HUES64 (cell line): ENCODE measurements around the gene HEBP2.

ENCODE experiments used
- H3K27ac ChIP-seq: 2 replicates; pipeline ENCODE4 v1.7.0; 2013; ENCODE audit warnings: low read depth, low read length, inconsistent platforms
- H3K27me3 ChIP-seq: 2 replicates; pipeline ENCODE4 v1.6.1; 2013; ENCODE audit warnings: mild to moderate bottlenecking, low read length; ENCODE audit not compliant: insufficient read depth
- H3K36me3 ChIP-seq: 2 replicates; pipeline ENCODE4 v1.6.1; 2013; ENCODE audit warnings: mild to moderate bottlenecking, low read length; ENCODE audit not compliant: insufficient read depth
- H3K4me1 ChIP-seq: 2 replicates; pipeline ENCODE4 v1.6.1; 2013; ENCODE audit warnings: mild to moderate bottlenecking, low read length, moderate library complexity; ENCODE audit not compliant: insufficient read depth
- H3K4me3 ChIP-seq: 2 replicates; pipeline ENCODE4 v1.5.1; 2013; ENCODE audit warnings: mild to moderate bottlenecking, low read length, moderate library complexity
- H3K9ac ChIP-seq: 2 replicates; pipeline ENCODE4 v1.6.1; 2013; ENCODE audit warnings: mild to moderate bottlenecking, low read depth, low read length
- H3K9me3 ChIP-seq: 2 replicates; pipeline ENCODE4 v1.6.1; 2013; ENCODE audit warnings: low read depth, low read length; ENCODE audit not compliant: insufficient read depth
- WGBS: fragments of 150-250, 120-280 bp; methylation state at CpG from one replicate; pipeline ENCODE4 v1.1.7; 2013; ENCODE audit warnings: missing lambda C conversion rate; 5-methylcytosine and 5-hydroxymethylcytosine counted together

The HEBP2 gene

GRCh38 chr6:138428944-138429598 is 25.0 kb downstream of the HEBP2 start:
- H3K9me3 ChIP-seq = no peaks in the 10 kb centered on the region
- peaks cover 9% of the 10 kb centered on the region for H3K36me3 ChIP-seq
- H3K4me1 ChIP-seq = no peaks in the 10 kb centered on the region; the same call in 1 of the 2 replicates
- no peak overlapping the region for H3K4me3 ChIP-seq
- WGBS = 75% methylated on average over 6 of the region's 8 CpGs
- H3K27ac ChIP-seq = no peak overlapping the region
- H3K9ac ChIP-seq = no peak overlapping the region
- H3K27me3 ChIP-seq = no peaks in the 10 kb centered on the region

GRCh38 chr6:138429761-138430160 is 25.7 kb downstream of the HEBP2 start:
- Histone ChIP-seq H3K4me3 (no peak overlapping the region), H3K9ac (no peak overlapping the region), H3K9me3 (no peaks in the 10 kb centered on the region), H3K27ac (no peak overlapping the region), H3K36me3 (peaks cover 4% of the 10 kb centered on the region), H3K27me3 (no peaks in the 10 kb centered on the region), H3K4me1 (no peaks in the 10 kb centered on the region; the same call in 1 of the 2 replicates)
- WGBS = 91% methylated on average over 12 of the region's 12 CpGs

- WGBS = 94% methylated on average over 29 of the region's 29 CpGs
Observed at GRCh38 chr6:138430361-138431145, 26.5 kb downstream of the HEBP2 start.

GRCh38 chr6:138431256-138432062 is 27.4 kb downstream of the HEBP2 start:
- Histone ChIP-seq H3K27ac (no peak overlapping the region), H3K27me3 (no peaks in the 10 kb centered on the region), H3K36me3 (peaks cover 3% of the 10 kb centered on the region), H3K4me3 (no peak overlapping the region), H3K4me1 (no peaks in the 10 kb centered on the region; the same call in 1 of the 2 replicates), H3K9me3 (no peaks in the 10 kb centered on the region), H3K9ac (no peak overlapping the region)
- 92% methylated on average over 19 of the region's 19 CpGs for WGBS

More at GRCh38 chr6:138430361-138431145, 26.5 kb downstream of the HEBP2 start:
- Histone ChIP-seq H3K4me1 (no peaks in the 10 kb centered on the region; the same call in 1 of the 2 replicates), H3K4me3 (no peak overlapping the region), H3K9ac (no peak overlapping the region), H3K27ac (no peak overlapping the region), H3K27me3 (no peaks in the 10 kb centered on the region), H3K9me3 (no peaks in the 10 kb centered on the region), H3K36me3 (peaks cover 4% of the 10 kb centered on the region)

- Histone ChIP-seq H3K9me3 (no peaks in the 10 kb centered on the region), H3K9ac (no peak overlapping the region), H3K27me3 (no peaks in the 10 kb centered on the region), H3K36me3 (peaks cover 4% of the 10 kb centered on the region), H3K27ac (no peak overlapping the region), H3K4me3 (no peak overlapping the region), H3K4me1 (no peaks in the 10 kb centered on the region; the same call in 1 of the 2 replicates)
- 93% methylated on average over 11 of the region's 11 CpGs for WGBS
Observed at GRCh38 chr6:138432063-138432356, 28.0 kb downstream of the HEBP2 start.

GRCh38 chr6:138434096-138434495 is 30.1 kb downstream of the HEBP2 start:
- no peaks in the 10 kb centered on the region for H3K9me3 ChIP-seq
- H3K36me3 ChIP-seq = peaks cover 13% of the 10 kb centered on the region
- H3K4me3 ChIP-seq = no peak overlapping the region
- no peaks in the 10 kb centered on the region; the same call in 1 of the 2 replicates for H3K4me1 ChIP-seq
- no peak overlapping the region for H3K27ac ChIP-seq
- H3K9ac ChIP-seq = no peak overlapping the region
- H3K27me3 ChIP-seq = no peaks in the 10 kb centered on the region
- 92% methylated on average over 2 of the region's 3 CpGs for WGBS

GRCh38 chr6:138434925-138435324 is 30.9 kb downstream of the HEBP2 start:
- Histone ChIP-seq H3K4me3 (no peak overlapping the region), H3K4me1 (no peaks in the 10 kb centered on the region), H3K27ac (no peak overlapping the region), H3K36me3 (peaks cover 13% of the 10 kb centered on the region), H3K9ac (no peak overlapping the region), H3K9me3 (no peaks in the 10 kb centered on the region), H3K27me3 (no peaks in the 10 kb centered on the region)
- WGBS = 83% methylated on average over 1 of the region's 4 CpGs

- 96% methylated on average over 6 of the region's 7 CpGs for WGBS
- Histone ChIP-seq H3K9ac (no peak overlapping the region), H3K4me1 (no peaks in the 10 kb centered on the region), H3K4me3 (no peak overlapping the region), H3K27ac (no peak overlapping the region), H3K9me3 (no peaks in the 10 kb centered on the region), H3K36me3 (peaks cover 36% of the 10 kb centered on the region; the same call in 1 of the 2 replicates), H3K27me3 (no peaks in the 10 kb centered on the region)
Observed at GRCh38 chr6:138439546-138439945, 35.5 kb downstream of the HEBP2 start.

GRCh38 chr6:138440296-138440695 is 36.3 kb downstream of the HEBP2 start:
- Histone ChIP-seq H3K4me3 (no peak overlapping the region), H3K36me3 (peaks cover 36% of the 10 kb centered on the region; the same call in 1 of the 2 replicates)
- WGBS = 95% methylated on average over 3 of the region's 3 CpGs

GRCh38 chr6:138440758-138441357 is 36.8 kb downstream of the HEBP2 start:
- no peaks in the 10 kb centered on the region for H3K27me3 ChIP-seq
- WGBS = 94% methylated on average over 4 of the region's 4 CpGs
- no peak overlapping the region for H3K27ac ChIP-seq
- H3K4me1 ChIP-seq = no peaks in the 10 kb centered on the region
- H3K36me3 ChIP-seq = peaks cover 36% of the 10 kb centered on the region; the same call in 1 of the 2 replicates
- H3K9me3 ChIP-seq = no peaks in the 10 kb centered on the region
- H3K4me3 ChIP-seq = no peak overlapping the region
- H3K9ac ChIP-seq = no peak overlapping the region

More at GRCh38 chr6:138440296-138440695, 36.3 kb downstream of the HEBP2 start:
- no peaks in the 10 kb centered on the region for H3K27me3 ChIP-seq
- no peak overlapping the region for H3K27ac ChIP-seq
- H3K9ac ChIP-seq = no peak overlapping the region
- H3K9me3 ChIP-seq = no peaks in the 10 kb centered on the region
- no peaks in the 10 kb centered on the region for H3K4me1 ChIP-seq
